NT2/D1 (cell line): ENCODE results near the gene SPATA2L.

Experiments used
- DNase-seq: peaks from one replicate; pipeline ENCODE4 v3.0.0-alpha.2; 2011; ENCODE audit warnings: low read depth, low spot score
- H3K27me3 ChIP-seq: 2 replicates; pipeline ENCODE4 v1.6.0; 2011; ENCODE audit warnings: mild to moderate bottlenecking; ENCODE audit not compliant: insufficient read length, insufficient read depth
- H3K36me3 ChIP-seq: 2 replicates; pipeline ENCODE4 v1.6.1; 2011; ENCODE audit warnings: mild to moderate bottlenecking, low read length, mixed read lengths; ENCODE audit not compliant: insufficient read depth, insufficient read length
- H3K4me1 ChIP-seq: 2 replicates; pipeline ENCODE4 v1.5.1; 2011; ENCODE audit not compliant: insufficient read depth, insufficient read length
- H3K4me3 ChIP-seq: 2 replicates; pipeline ENCODE4 v1.5.1; 2011; ENCODE audit warnings: low read depth; ENCODE audit not compliant: insufficient read length
- H3K9ac ChIP-seq: 2 replicates; pipeline ENCODE4 v1.6.0; 2011; ENCODE audit warnings: low read depth; ENCODE audit not compliant: insufficient read length
- H3K9me3 ChIP-seq: 2 replicates; pipeline ENCODE4 v1.5.1; 2011; ENCODE audit warnings: mild to moderate bottlenecking, low read length; ENCODE audit not compliant: insufficient read depth
- SUZ12 ChIP-seq: IDR thresholded peaks from 2 replicates; pipeline ENCODE4 v1.6.1; 2011; ENCODE audit not compliant: insufficient read length, insufficient read depth; ENCODE audit errors: extremely low read depth
- YY1 ChIP-seq: IDR thresholded peaks from 2 replicates; pipeline ENCODE4 v1.6.1; 2011; ENCODE audit not compliant: insufficient read length, insufficient read depth
- ZNF274 ChIP-seq: IDR thresholded peaks from 2 replicates; pipeline ENCODE4 v1.6.1; 2011; ENCODE audit warnings: mild to moderate bottlenecking, low read depth, low read length

The SPATA2L gene

GRCh38 chr16:89741342-89742014, 40.0 kb upstream of the SPATA2L start:
- H3K4me1 ChIP-seq: peaks cover 3% of the 10 kb centered on the region
- no peaks in the 10 kb centered on the region for H3K9me3 ChIP-seq
- H3K27me3 ChIP-seq: no peaks in the 10 kb centered on the region
- peaks cover 94% of the 10 kb centered on the region for H3K36me3 ChIP-seq
- H3K4me3 ChIP-seq: no peak overlapping the region
- no peak overlapping the region for H3K9ac ChIP-seq
- TF ChIP-seq YY1: no peak
- TF ChIP-seq SUZ12: no peak
- no peak for TF ChIP-seq ZNF274
- DNase-seq: no peak

DNA sequence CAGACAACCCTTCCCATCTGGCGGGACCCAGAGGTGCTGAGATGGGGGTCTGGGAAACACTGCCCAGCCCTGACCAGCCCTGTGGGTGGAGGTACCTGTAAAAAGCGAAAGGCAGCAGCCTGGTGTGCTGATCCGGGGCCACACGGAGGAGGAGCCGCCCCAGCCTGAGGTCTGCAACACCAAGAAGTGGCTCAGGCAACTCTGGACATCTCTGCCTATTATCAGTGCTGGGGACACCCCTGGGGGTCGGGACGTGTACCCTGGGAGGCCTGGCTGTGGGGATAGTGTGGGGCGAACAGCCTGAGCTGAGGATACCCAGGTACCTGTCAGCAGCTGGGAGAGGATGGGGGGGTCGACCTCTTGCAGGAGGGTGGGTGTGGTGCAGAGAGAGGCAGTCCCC, 37.9 kb upstream of the SPATA2L start:
- Histone ChIP-seq H3K27me3 (no peaks in the 10 kb centered on the region), H3K9ac (no peak overlapping the region), H3K9me3 (no peaks in the 10 kb centered on the region), H3K36me3 (peaks cover 94% of the 10 kb centered on the region), H3K4me1 (peaks cover 3% of the 10 kb centered on the region), H3K4me3 (no peak overlapping the region)
- no peak for TF ChIP-seq ZNF274
- TF ChIP-seq SUZ12: no peak
- no peak for TF ChIP-seq YY1
- DNase-seq: no peak

DNA sequence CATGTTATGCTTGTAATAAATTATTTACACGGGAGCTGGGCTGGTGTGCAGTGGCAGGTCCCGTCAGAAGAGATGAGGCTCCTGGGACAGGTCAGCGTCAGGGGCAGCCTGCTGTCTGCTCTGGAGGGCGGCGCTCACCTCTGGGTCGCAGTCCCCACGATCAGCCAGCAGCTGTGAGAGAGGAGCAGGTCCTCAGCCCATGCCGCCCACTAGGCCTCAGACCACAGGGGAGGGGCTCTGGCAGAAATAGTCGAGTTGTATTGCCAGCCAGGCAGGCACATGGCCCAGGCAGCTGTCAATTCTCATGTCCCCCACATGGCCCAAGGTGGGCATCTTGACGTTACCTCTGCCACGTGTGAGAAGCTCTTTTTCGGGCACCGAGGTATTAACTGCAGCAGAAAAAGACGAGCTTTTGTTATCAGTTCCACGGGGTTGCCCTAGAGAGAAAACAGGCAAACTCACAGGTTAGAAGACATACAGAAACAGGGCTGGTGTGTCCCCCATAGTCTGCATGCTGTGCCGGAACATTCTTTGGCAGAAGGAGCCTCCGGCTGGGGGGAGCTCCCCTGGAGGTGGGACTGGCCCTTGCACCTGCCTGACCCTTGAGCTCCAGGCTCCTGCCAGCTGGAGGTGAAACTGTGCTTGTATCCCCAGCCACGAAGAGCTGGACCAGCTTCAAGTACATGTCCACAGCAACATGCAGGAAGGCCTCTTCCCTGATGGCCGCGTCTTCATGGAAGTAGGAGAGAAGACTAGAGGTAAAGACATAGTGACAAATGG, 37.2 kb upstream of the SPATA2L start:
- H3K4me3 ChIP-seq: no peak overlapping the region
- peaks cover 3% of the 10 kb centered on the region for H3K4me1 ChIP-seq
- no peak overlapping the region for H3K9ac ChIP-seq
- TF ChIP-seq YY1 (no peak), ZNF274 (no peak), SUZ12 (no peak)
- H3K9me3 ChIP-seq: no peaks in the 10 kb centered on the region
- H3K27me3 ChIP-seq: no peaks in the 10 kb centered on the region
- DNase-seq: no peak
- peaks cover 94% of the 10 kb centered on the region for H3K36me3 ChIP-seq

GRCh38 chr16:89738072-89738377, 36.5 kb upstream of the SPATA2L start:
- DNase-seq: no peak
- Histone ChIP-seq H3K9me3 (no peaks in the 10 kb centered on the region), H3K27me3 (no peaks in the 10 kb centered on the region), H3K36me3 (peaks cover 94% of the 10 kb centered on the region), H3K9ac (no peak overlapping the region), H3K4me1 (peaks cover 6% of the 10 kb centered on the region), H3K4me3 (no peak overlapping the region)
- TF ChIP-seq YY1: no peak
- TF ChIP-seq ZNF274: no peak
- no peak for TF ChIP-seq SUZ12

GRCh38 chr16:89737341-89738071, 36.0 kb upstream of the SPATA2L start:
- no peak overlapping the region for H3K9ac ChIP-seq
- no peak overlapping the region for H3K4me3 ChIP-seq
- no peak for DNase-seq
- H3K36me3 ChIP-seq: peaks cover 94% of the 10 kb centered on the region
- TF ChIP-seq SUZ12 (no peak), YY1 (no peak), ZNF274 (no peak)
- H3K9me3 ChIP-seq: no peaks in the 10 kb centered on the region
- H3K4me1 ChIP-seq: peaks cover 6% of the 10 kb centered on the region
- H3K27me3 ChIP-seq: no peaks in the 10 kb centered on the region

DNA sequence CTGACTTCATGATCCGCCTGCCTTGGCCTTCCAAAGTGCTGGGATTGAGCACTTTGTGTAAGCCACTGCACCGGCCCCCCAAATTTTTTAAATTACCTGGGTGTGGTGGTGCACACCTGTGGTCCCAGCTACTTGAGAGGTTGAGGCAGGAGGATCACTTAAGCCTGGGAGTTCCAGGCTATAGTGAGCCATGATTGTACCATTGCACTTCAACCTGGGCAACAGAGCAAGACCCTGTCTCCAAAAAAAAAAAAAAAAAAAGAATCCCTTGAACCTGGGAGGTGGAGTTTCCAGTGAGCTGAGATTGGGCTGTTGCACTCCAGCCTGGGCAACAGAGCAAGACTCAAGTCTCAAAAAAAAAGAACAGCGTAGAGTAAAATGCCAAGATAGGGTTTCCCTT, 35.0 kb upstream of the SPATA2L start:
- Histone ChIP-seq H3K4me3 (no peak overlapping the region), H3K27me3 (no peaks in the 10 kb centered on the region), H3K4me1 (peaks cover 4% of the 10 kb centered on the region), H3K9me3 (no peaks in the 10 kb centered on the region), H3K36me3 (peaks cover 96% of the 10 kb centered on the region), H3K9ac (no peak overlapping the region)
- no peak for DNase-seq
- TF ChIP-seq ZNF274 (no peak), YY1 (no peak), SUZ12 (no peak)

DNA sequence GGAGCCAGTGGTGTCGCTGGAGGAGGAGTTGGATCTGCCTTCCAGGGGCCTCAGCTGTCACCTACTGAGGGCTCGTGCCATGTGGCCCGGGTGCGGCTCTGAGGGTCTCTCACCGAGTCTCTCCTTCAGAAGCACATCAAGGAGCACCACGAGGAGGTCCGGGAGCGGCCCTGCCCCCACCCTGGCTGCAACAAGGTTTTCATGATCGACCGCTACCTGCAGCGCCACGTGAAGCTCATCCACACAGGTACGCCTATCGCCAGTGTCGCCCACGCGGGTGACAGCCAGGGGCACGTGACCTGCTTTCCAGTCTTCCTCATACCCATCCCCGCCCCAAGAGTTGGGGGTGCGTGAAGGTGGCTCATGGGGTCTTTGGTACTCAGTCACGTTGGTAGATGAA, 32.3 kb upstream of the SPATA2L start:
- Histone ChIP-seq H3K9me3 (no peaks in the 10 kb centered on the region), H3K9ac (no peak overlapping the region), H3K27me3 (no peaks in the 10 kb centered on the region), H3K36me3 (peaks cover 96% of the 10 kb centered on the region), H3K4me3 (no peak overlapping the region), H3K4me1 (peaks cover 19% of the 10 kb centered on the region)
- DNase-seq: no peak
- TF ChIP-seq YY1: no peak
- TF ChIP-seq ZNF274: no peak
- TF ChIP-seq SUZ12: no peak
